Kidney (tissue), 14 donors: ENCODE results near the gene UPF1. TPM values are rescaled to one million over a fixed set of nuclear protein-coding genes. Genes with fewer than 3 reads are reported as not detected.
A peak's percentile ranks its signal among the peaks of the same experiment; 100 is the strongest.

ENCODE experiments used
- DNase-seq, 5 donors: peaks; one replicate each; pipeline ENCODE4 v3.0.0-alpha.2; 2013 to 2020
- FAIRE-seq: peaks from 2 replicates; lab custom pipeline; 2012; peaks lifted over from hg19 to GRCh38; lab: Jason Lieb, UNC
- H3K27ac ChIP-seq, 2 donors: one replicate each; pipeline ENCODE4 v1.7.0; 2013; ENCODE audit warnings: low read depth in 2 of 2, low read length in 2 of 2, inconsistent platforms in 1 of 2
- H3K27me3 ChIP-seq: one replicate; pipeline ENCODE4 v1.7.1; 2013; ENCODE audit warnings: low read length, inconsistent platforms; ENCODE audit not compliant: control insufficient read depth, insufficient read depth
- H3K36me3 ChIP-seq, 3 donors: one replicate each; pipeline versions ENCODE4 v1.7.0 to v1.7.1; 2013; ENCODE audit warnings: low read length in 3 of 3, control low read depth in 1 of 3, inconsistent platforms in 1 of 3; ENCODE audit not compliant: insufficient read depth in 3 of 3, control insufficient read depth in 2 of 3
- H3K4me1 ChIP-seq, 3 donors: one replicate each; pipeline versions ENCODE4 v1.7.0 to v1.7.1; 2013; ENCODE audit warnings: low read length in 3 of 3, inconsistent platforms in 1 of 3, low read depth in 1 of 3; ENCODE audit not compliant: control insufficient read depth in 2 of 3, insufficient read depth in 2 of 3
- H3K4me3 ChIP-seq, 3 donors: one replicate each; pipeline versions ENCODE4 v1.7.0 to v1.8.1; 2013; ENCODE audit warnings: low read length in 3 of 3, control low read depth in 1 of 3, inconsistent platforms in 1 of 3
- H3K9ac ChIP-seq, 3 donors: one replicate each; pipeline versions ENCODE4 v1.7.0 to v1.7.1; 2013; ENCODE audit warnings: low read length in 3 of 3, control low read depth in 1 of 3, inconsistent platforms in 1 of 3
- H3K9me3 ChIP-seq, 3 donors: one replicate each; pipeline versions ENCODE4 v1.7.0 to v1.7.1; 2013; ENCODE audit warnings: low read length in 3 of 3, control low read depth in 1 of 3, inconsistent platforms in 1 of 3; ENCODE audit not compliant: control insufficient read depth in 2 of 3, insufficient read depth in 1 of 3
- CTCF ChIP-seq: IDR thresholded peaks from 3 replicates; pipeline ENCODE4 v1.5.1; 2012; ENCODE audit warnings: mild to moderate bottlenecking, moderate library complexity, borderline replicate concordance; ENCODE audit not compliant: insufficient read depth; ENCODE audit errors: extremely low read depth
- intact Hi-C: fragments of 100-400 bp; cut with DNase I; formaldehyde crosslinking; loops from one replicate; pipeline ENCODE4 v1.11.1; 2022
- polyA plus RNA-seq: library from polyadenylated mRNA; stranded (reverse); fragments of 350-450 nt; fragmentation: Illumina TruSeq; extraction: RNeasy Lipid Tissue Mini Kit (QIAGEN cat#74804); gene quantifications from one replicate; pipeline ENCODE4 v1.2.3, GENCODE V29; 2014; ENCODE audit warnings: low read depth, low replicate concordance; ENCODE audit not compliant: insufficient read depth
- total RNA-seq: library from RNA; stranded (reverse); fragmentation: NEBNext Ultra II Directional; extraction: Animal tissue kit (Norgen Biotek cat#: 25700); gene quantifications from one replicate; pipeline ENCODE4 v1.2.1, GENCODE V29; 2021
- donor health status: control.
- donor health status: control.
- donor health status: control.
- donor health status: control.
- donor health status: control.
- donor health status: DM: yes; HTN: yes; CAD: no.
- donor health status: Normal renal cell carcinoma (clear cell type).

UPF1 gene
- total and polyA plus RNA-seq, 2 donors from 2014 or later, result 34.2 to 70.1 TPM

- peak overlapping the region in 1 of 3 donors; percentile 9 for H3K9ac ChIP-seq
- peak overlapping the region in 1 of 2 donors; percentile 51 for H3K27ac ChIP-seq
- intact Hi-C loops, result loop anchor here (10.0 kb wide), 1 partner anchor 252 kb away; no protein-coding TSS in a partner anchor
- TF ChIP-seq CTCF, result peak; percentile 84
- no peak for FAIRE-seq
- no peaks in the 10 kb centered on the region for H3K27me3 ChIP-seq
- H3K4me3 ChIP-seq, result no peak overlapping the region
- H3K9me3 ChIP-seq, result no peaks in the 10 kb centered on the region
- H3K36me3 ChIP-seq, result peaks cover 0 to 24% (median 8%) of the 10 kb centered on the region in 3 donors
- peak; percentile 79 to 91 (median 84) for DNase-seq
- H3K4me1 ChIP-seq, result peaks cover 0 to 49% (median 37%) of the 10 kb centered on the region in 3 donors
Measured at GRCh38 chr19:18846862-18847548, 15.2 kb downstream of the UPF1 start.

DNA sequence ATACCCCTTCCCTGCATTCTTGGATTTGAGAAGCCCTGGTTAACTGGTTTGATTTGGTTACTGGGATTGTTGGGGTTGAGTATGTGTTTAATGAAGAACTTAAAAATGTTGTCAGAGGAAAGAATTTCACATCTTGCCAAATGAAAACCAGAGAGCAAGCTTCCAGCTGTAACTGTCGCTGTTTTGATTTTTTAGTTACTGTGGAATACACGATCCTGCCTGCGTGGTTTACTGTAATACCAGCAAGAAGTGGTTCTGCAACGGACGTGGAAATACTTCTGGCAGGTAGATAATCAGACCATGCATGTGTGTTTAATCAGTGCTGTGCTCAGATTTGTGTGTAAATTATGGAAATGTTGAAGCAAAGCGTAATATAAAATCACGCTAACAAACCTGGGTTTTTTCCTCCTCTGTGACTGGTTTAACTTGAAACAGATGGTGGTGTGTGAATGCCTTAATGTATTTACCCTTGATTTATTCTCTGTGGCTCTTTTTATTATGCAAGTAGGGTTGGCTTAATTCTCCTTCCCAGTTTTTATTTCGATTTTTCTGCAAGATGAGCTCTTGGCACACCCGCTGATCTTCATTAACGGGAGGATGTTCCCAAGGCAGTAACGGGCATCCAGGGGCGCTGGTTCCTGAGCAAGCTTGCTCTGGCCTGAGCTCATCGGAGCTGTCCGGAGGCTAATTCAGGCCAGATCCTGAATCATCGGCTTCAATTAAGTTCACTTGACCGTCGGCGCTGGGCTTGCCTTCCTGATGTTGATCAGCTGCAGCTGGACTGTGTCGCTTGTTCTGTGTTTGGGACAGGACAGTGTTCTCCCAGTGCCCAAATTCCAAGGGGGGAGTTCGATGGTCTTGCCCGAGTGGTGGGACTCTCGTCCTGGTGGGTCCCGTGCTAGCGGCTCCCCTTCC is 16.0 kb downstream of the UPF1 start:
- FAIRE-seq, result no peak
- intact Hi-C loops, result loop anchor here (10.0 kb wide), 1 partner anchor 253 kb away; no protein-coding TSS in a partner anchor
- Histone ChIP-seq H3K9ac (peak overlapping the region in 2 of 3 donors; percentile 9 to 37), H3K4me3 (no peak overlapping the region), H3K36me3 (peaks cover 0 to 29% (median 11%) of the 10 kb centered on the region in 3 donors), H3K9me3 (no peaks in the 10 kb centered on the region), H3K4me1 (peaks cover 0 to 45% (median 33%) of the 10 kb centered on the region in 3 donors), H3K27me3 (no peaks in the 10 kb centered on the region), H3K27ac (peak overlapping the region in 1 of 2 donors; percentile 74)
- TF ChIP-seq CTCF, result no peak
- peak in 3 of 5 donors; percentile 36 to 83 (median 37) for DNase-seq

- intact Hi-C loops, result loop anchor here (10.0 kb wide), 1 partner anchor 254 kb away; no protein-coding TSS in a partner anchor
- peak; percentile 37 to 88 (median 79) for DNase-seq
- H3K9ac ChIP-seq, result peak overlapping the region in 1 of 3 donors; percentile 37
- peak; percentile 33 for FAIRE-seq
- no peak overlapping the region for H3K4me3 ChIP-seq
- peak overlapping the region; percentile 47 to 67 for H3K27ac ChIP-seq
- H3K4me1 ChIP-seq, result peaks cover 0 to 38% (median 28%) of the 10 kb centered on the region in 3 donors
- no peak for TF ChIP-seq CTCF
- peaks cover 0 to 41% (median 20%) of the 10 kb centered on the region in 3 donors for H3K36me3 ChIP-seq
- no peaks in the 10 kb centered on the region for H3K9me3 ChIP-seq
- H3K27me3 ChIP-seq, result no peaks in the 10 kb centered on the region
Measured at GRCh38 chr19:18848878-18849661, 17.3 kb downstream of the UPF1 start.
